GM21786 (cell line): ENCODE results near the gene RAD51B.
A peak's percentile ranks its signal among the peaks of the same experiment; 100 is the strongest.

ENCODE experiments used
- ATAC-seq: cut with Tn5 transposase; IDR thresholded peaks from one replicate; pipeline ENCODE4 v1.9.1; 2021; ENCODE audit not compliant: unreplicated experiment

The RAD51B gene

DNA sequence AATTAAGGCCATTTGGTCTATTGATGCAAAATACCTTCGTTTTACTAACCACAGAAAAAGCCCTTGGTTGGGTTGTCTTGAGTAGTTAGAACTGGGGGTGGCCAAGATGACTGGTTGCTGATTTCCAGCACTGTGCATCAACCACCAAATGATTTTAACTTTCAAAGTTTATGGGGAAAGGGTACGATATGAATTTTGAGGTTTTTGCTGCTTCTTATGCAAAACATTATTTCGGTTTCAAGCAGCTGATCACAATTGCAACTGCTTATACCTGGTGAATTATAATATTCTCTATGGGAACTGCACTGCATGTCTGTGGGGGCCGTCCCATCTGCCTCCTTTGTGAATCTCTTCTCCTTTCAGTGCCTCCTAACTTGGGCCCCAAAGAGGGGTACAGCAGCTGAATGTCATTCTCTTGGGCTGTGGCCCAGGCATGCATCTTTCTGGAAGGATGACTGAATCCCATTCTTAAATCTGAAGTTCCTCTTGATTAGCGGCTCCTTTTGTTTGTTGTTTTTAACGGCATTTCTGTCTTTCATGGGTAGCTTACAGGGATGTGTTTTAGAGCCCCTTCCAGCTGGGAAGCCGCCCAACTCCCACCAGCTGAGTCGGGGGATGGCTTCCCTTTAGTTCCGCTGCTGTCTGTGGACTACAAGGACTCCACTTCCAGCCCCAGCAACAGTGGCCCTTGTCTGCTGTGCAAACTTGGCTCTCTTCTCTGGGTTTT, 493.5 kb downstream of the RAD51B start:
- peak; percentile 92 for ATAC-seq

DNA sequence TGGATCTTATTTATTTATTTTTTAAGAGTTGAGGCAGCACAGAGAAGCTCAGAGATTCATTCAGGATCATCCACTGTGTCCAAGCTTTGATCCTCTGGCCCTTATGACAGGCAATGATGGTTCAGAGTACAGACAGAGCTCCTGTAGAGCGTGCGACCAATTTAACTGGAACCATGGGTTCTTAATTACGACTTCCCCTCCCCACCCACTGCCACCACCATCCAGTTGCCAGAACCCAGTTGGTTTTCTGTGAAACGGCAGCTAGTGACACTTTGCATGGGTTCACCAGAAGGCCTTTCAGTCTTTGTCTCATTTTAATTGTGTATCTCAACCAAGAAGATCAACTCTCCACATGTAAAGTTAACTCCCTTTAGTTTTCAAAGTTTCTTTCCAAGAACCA, 495.1 kb downstream of the RAD51B start:
- ATAC-seq: no peak

DNA sequence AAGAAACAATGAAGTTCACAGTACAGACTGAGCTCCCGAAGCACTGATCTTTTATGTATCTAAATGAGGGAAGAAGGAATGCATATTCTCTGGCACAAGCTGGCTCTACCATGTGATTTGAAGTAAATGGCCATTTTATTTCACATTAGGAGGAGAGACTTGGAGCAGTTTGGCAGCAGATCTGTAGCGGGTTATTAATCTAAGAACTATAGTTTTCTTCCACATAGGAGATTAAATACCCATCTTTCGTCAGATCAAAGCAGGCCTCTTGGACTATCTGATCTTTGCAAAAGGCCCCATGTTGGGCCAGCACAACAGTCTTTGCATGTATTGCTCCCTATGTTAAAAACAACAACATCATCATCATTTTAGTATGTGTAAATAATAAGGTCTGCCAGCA, 495.5 kb downstream of the RAD51B start:
- ATAC-seq: no peak

DNA sequence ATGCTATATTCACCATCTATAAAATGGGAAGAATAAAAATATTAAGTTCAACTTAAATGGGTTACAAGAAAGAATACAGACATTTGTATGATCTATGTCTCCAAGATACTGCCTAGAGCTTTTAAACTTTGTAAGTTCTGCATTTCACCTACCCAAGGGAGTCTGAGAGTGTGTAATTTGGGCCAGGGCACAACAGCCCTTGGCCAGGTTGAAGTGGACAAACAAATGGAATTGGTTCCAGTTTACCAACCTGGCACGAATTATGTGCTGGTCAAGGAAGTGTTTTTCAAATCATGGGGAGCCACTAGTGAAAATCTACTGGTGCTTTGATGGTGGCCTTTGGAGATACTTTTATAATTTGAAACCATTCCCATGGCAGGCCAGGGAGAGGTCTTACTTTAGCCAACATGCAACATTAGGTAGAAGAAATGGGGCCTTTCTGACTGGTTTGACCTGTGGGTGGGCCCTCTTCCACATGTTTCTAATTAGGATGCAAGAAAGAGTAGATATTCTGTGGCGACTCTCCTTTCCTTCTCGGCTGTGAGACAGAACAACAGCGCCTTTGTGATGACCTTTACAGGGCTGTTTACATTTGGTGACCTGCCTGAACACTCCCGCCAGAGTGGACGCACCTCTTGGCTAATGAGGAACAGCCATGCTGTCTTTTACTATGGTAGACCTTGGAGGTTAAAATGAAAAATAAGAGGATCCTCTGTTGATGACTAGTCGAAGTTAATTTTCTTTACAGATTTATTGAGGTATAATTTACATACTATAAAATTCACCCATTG, 496.7 kb downstream of the RAD51B start:
- no peak for ATAC-seq

DNA sequence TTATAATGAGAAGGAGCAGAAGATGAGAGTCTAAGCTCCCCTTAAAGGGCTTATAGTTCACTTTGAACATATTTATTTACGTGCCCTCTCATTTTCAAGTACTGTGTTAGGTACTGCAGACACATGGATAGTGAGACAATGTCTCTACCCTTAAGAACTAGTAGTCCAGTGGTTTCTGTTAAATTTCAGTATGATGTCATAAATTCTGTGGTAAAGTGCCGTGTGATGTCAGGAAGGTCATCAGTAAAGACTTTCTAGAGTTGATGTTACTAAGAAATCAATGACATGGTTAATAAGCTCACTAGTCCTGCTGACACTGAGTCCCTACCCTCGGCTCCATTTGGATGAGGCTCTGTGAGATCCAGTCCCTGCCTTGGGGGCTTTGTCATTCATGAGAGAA, 497.7 kb downstream of the RAD51B start:
- no peak for ATAC-seq

DNA sequence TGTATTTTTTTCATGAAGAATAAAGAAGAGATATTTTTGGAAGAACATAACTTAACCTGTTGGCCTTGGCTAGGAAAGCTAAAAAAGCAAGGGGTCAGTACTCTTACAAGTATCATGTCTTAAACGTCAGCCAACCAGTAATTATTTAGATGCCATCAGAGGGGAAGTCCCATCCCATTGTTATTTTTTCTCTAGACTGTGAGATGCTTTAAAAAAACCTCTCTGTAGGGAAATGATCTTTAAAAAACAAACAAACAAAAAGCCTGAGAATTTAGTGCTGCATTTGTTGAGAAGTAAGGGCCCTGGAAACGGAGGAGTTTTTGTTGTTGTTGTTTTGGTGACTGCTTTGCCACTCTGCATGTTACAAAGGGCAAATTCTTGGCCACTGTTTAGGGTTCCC, 499.2 kb downstream of the RAD51B start:
- ATAC-seq: no peak

DNA sequence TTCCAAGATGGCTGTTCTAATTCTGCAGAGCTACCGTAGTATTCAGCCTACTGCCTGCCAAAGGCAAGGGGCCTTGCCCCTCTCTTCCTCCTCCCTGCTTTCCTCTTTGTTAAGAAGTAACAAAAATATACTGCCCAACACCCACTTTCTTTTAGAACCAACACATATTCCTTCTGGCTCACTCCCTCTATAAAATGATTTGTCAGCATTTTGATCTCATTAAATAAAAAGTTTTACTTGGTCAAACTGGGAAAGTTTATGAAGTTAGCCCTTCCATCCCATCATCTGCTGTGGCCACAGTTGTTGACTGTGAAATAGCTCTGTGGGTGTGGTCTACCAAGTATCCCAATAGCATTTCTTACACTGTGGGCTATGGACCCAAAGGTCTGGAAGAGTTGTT, 500.9 kb downstream of the RAD51B start:
- no peak for ATAC-seq

DNA sequence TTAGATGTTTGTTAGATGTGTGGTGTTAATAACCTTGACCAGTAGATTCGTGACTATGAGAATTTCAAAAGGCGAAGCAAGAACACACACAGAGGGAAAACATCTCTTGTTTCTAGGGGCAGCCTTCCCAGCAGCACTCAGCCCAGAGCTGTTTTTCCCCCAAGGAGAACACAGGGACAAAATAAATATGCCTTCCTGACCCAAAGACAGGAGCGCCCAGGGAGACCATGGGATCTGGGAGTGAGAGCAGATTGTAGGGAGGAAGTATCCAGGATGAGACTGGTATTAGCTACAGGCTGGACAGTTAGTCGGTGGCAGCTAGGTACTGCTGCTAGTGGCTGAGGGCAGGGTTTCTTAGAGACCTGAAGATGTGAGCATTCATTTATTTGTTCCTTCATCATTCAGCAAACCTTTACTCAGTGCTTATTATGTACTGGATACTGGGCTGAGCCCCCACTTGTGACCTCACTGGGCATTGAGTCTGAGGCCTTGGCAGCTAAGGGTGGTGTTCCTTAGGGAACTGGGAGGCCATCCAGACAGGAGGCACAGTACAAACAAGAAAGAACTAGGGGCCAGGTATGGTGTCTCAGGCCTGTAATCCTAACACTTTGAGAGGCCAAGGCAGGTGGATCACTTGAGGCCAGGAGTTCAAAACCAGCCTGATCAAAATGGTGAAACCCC, 503.5 kb downstream of the RAD51B start:
- ATAC-seq: no peak

DNA sequence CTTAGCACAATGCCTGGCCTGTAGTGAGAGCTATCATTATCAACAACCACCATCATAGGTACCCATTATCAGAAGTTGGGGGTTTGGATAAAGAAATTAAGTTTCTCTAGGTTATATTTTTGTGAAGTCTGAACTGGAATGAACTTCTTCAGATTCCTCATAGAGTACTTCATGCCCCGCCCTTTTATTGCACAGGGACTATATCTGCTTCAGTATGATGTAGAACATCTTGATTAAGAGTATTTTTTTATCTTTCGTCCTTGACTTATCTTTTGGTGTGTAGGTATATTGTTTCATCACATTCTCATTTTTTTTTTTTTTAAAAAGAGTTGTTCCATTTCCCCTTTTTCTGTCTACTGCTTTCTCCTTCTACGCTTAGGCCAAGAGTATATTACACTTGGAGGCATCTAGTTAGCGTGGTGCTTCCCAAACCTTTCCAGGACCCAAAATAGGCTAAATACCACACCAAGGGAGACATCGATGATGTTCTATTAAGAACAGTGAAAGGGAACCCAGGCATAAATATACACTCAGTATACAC, 505.8 kb downstream of the RAD51B start:
- no peak for ATAC-seq

DNA sequence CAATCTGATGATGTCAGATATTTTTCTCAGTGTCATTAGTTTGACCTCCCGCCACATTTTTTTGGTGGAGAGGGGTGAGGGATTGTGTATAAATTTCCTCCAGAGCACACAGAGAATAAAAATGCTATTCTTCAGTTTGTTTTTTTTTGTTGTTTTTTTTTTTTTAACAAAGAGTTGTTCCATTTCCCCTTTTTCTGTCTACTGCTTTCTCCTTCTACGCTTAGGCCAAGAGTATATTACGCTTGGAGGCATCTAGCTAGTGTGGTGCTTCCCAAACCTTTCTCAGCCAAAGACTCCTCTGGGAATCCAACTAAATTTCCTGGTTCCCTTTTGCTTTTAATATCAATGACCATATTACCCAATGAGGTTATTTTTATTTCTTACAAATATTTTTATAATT, 507.7 kb downstream of the RAD51B start:
- ATAC-seq: no peak

DNA sequence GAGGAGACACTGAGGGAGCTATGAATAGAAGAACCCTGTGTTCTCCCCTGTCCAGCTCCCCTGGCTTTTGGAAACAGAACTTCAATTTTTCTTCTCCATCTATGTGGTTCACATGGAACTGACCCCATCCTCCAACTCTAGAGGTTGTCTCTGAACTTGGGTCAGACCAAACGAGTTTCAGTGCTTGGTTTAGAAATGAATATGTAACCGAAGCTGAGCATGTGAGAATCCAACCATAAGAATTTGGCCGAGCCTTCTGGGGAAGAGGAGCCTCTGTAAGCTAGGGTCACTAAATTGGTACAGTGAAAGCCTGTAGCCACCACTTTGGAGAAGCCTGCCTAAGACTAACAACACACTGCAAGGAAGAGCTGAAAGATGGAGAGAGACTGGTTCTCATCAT, 508.9 kb downstream of the RAD51B start:
- peak; percentile 59 for ATAC-seq

DNA sequence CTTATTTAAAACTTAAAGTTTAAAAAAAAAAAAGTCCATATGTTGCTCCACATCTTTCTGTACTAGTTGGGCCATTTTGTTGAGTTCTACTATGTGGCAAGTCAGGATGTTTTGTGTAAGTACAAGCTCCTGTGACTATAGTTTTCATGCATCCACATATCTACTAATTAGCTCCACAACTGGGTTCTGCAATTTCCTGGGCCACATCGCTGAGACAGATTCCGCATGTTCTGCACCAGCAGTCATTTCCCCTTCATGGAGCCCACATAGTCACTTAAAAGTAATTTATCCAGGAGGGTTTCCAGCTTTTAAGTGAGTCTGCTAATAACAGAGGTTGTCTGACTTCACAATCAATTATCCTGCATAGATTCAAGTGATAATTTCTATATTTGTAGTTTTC, 511.8 kb downstream of the RAD51B start:
- no peak for ATAC-seq

DNA sequence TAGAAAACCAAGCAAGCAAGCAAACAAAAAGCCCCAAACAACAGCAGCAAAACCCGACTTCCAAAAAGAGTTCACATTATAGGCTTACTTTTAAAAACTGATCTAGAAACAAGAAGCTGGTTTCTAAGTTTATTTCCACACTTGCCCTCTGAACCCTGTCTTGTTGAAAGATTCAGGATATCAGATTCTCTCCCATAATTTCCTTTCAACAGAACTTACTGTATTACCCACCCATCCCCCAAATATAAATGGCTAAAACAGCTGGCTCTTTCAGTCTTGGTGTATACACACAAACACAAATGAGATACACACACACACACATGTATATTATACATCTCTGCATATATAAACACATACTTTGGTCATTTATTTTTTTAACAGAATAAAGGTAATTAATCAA, 512.4 kb downstream of the RAD51B start:
- ATAC-seq: no peak

DNA sequence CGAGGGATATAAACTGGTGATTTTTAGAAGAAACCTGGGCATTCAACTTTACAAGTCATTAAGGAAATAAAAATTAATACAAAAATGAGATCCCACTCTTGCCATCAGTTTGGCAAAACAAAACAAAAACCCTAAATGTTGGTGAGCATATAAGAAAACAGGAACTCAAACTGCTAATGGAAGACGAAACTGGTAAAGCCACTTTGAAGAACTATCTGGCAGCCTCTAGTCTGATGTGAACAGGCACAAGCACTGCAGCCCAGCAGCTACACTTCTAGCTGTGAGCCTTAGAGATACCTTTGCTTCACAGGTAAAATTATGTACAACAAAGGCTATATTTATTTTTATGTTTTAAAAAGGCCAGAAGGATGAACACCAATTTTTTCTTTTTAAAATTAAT, 513.7 kb downstream of the RAD51B start:
- ATAC-seq: no peak

DNA sequence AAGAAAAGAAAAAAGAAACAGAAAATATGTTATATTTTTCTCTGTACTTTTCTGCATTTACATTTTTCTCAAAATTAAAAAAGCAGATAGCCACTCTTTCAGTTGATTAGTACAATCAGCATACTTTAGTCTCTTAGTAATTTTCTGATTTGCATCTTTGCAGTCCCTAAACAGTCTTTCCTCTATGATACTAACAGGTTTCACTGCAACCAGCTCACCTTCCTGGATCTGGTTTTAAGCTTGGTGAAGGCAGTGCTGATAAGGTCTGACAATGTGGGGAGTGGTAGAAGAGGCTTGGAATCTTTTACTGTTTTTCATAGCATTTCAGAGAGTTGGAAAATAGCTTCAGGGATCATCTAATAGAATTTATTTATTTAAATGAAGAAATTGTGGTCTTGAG, 515.7 kb downstream of the RAD51B start:
- peak; percentile 57 for ATAC-seq

DNA sequence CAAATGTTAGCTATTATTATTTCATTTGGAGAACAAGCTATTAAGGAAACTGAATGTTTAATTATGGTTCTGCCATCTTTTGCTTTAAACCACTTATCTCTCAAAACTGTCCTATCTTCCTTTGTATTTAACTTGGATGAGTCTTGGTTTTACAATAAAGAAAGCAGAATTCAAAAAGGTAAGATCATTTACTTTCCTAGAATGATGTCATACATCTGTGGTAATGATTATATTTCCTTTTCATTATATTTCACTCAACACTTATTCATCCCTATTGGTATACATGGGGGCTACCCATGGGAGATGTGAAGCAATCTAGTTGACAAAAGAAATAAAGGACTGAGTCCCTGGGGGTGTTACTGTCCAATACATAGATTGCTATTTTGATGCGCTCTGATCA, 516.6 kb downstream of the RAD51B start:
- no peak for ATAC-seq

DNA sequence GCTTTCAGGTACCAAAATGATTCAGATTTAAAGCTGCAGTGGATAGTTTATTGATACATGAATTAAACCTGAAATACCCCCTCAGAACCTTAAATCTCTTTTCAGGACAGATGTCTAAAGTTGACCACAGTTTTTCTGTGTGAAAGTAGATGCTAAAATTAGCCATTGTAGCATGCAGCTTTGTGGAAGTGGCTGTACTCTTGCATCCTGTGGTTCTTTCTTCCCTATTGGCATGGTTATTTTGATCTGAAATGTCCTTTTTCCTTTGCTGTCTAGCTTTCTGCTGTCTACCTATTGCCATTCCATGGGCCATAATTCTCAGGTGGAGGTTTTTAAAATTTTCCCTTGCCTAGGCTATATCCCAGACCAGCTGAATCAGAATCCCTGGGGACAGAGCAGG, 517.7 kb downstream of the RAD51B start:
- ATAC-seq: no peak

DNA sequence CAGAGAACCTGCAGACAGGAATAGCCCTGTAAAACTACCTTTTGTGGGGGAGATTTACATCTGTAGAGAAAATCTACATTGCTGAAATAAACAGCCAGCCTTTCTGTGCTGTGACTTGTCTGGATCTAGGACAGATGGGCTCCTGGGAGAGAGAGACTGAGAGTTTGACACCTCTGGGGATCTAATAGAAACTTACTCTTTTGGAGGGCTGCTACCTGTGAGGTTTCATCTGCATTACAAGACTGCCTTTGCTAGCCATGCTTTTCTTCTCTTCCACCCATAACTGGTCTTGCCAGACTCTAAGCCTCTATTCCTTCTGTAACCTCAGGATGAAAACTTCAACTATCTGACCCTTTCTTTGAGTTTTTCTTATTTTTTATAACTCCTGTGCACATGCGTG, 520.7 kb downstream of the RAD51B start:
- no peak for ATAC-seq

DNA sequence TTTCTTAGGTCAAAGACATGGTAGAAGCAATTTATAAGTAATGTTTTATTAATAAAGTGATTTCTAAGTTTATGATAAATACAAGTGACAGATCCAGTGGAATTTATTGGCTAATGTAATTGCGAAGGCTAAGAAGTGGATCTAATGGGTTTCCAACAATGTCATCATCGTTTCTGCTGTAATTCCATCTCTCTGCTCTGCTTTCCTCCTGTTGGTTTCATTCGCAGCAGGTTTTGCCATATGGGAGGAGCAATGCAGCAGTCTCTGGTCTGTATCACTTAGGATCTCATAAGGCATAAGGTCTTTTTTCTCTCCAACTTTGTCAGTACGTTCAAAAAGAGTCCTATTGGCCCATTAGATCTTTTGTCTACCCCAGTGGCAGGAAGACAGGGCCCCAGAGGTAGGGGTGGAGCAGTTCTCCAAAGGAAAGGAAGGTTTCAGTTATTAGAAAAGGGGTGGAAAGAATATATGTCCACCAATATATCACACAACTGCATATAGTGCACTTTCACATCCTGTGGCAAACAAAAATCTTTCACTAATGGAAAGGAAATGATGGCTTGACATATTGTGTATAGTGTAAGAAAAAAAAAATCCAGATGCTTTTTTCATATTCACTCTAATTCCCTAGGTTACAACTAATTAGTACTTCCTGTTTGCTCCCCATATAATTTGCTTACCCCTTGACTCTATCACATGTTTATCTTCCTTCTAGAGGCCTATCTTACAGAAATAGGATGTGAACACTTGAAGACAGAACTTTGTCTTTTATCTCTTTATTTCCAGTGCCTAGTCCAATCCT, 522.0 kb downstream of the RAD51B start:
- peak; percentile 44 for ATAC-seq

DNA sequence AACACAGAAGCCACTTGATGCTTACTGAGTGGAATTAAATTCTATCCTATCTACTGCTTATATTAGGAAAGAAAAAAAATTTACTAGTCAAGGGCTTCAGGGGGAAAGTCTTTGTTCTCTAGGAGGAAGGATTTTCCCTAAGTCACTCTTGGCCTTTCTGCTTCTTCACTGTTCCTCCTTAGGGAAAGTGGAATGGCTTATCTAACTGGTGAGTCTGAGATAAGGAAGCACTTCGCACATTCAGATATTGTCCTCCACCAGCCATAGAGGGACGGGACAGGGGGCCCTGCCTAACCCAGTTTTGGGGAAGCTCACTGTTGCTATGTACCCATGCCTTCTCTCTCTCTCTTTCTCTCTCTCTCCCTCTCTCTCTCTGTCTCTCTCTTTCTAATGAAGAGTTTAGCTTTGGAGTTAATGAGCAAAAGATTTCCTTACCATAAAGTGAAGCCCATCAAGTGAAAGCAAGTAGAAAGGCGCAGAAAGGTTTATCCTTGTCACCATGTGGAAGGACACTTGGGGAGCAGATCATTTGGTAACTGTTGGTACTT, 522.7 kb downstream of the RAD51B start:
- no peak for ATAC-seq
